Activated CD8-positive, alpha-beta memory T cell treated with anti-CD3 and anti-CD28 coated beads, Interleukin-2, amount 50 U/mL, for 48 hours (primary cell): ENCODE data around the gene MUCL1.
A peak's percentile ranks its signal among the peaks of the same experiment; 100 is the strongest.
"Not testable (repeated sequence)": the region's sequence is repeated elsewhere in the genome, so short reads cannot be mapped to it uniquely, and the experiment has no call there.

Experiments
- DNase-seq: peaks from one replicate; pipeline ENCODE4 v3.0.0-alpha.2; 2020

The MUCL1 gene

GRCh38 chr12:54853933-54854538 lies at the start of gene MUCL1:
Gene MUCL1 (plus strand): TSS chr12:54854516. CDS start chr12:54854583, 67 bp downstream.
- DNase-seq = peak; percentile 75

- no peak for DNase-seq
Observed at GRCh38 chr12:54821676-54822075, 32.6 kb upstream of the MUCL1 start.

- no peak for DNase-seq
Observed at GRCh38 chr12:54824402-54824801, 29.9 kb upstream of the MUCL1 start.

- DNase-seq = no peak
Observed at GRCh38 chr12:54829511-54829910, 24.8 kb upstream of the MUCL1 start.

- DNase-seq = no peak
Observed at GRCh38 chr12:54830199-54830598, 24.1 kb upstream of the MUCL1 start.

GRCh38 chr12:54831631-54832030 lies 22.7 kb upstream of the MUCL1 start:
- no peak for DNase-seq

GRCh38 chr12:54840244-54840865 lies 14.0 kb upstream of the MUCL1 start:
- DNase-seq = no peak

- no peak for DNase-seq
Observed at GRCh38 chr12:54857406-54857805, 3.1 kb downstream of the MUCL1 start.

GRCh38 chr12:54858562-54858961 lies 4.2 kb downstream of the MUCL1 start:
- no peak for DNase-seq

- no peak for DNase-seq
Observed at GRCh38 chr12:54859502-54859901, 5.2 kb downstream of the MUCL1 start.

- DNase-seq = no peak
Observed at GRCh38 chr12:54861927-54862326, 7.6 kb downstream of the MUCL1 start.

- no peak for DNase-seq
Observed at GRCh38 chr12:54863948-54864618, 9.8 kb downstream of the MUCL1 start.

GRCh38 chr12:54865683-54866324 lies 11.5 kb downstream of the MUCL1 start:
- no peak for DNase-seq

GRCh38 chr12:54868690-54869089 lies 14.4 kb downstream of the MUCL1 start:
- DNase-seq = no peak

GRCh38 chr12:54870048-54870447 lies 15.7 kb downstream of the MUCL1 start:
- DNase-seq = no peak

- DNase-seq = no peak
Observed at GRCh38 chr12:54870617-54871016, 16.3 kb downstream of the MUCL1 start.

- DNase-seq = no peak
Observed at GRCh38 chr12:54879150-54879549, 24.8 kb downstream of the MUCL1 start.

- no peak for DNase-seq
Observed at GRCh38 chr12:54879579-54879978, 25.3 kb downstream of the MUCL1 start.

- no peak for DNase-seq
Observed at GRCh38 chr12:54882079-54882478, 27.8 kb downstream of the MUCL1 start.

- DNase-seq = not testable (repeated sequence)
Observed at GRCh38 chr12:54882597-54882996, 28.3 kb downstream of the MUCL1 start.

- not testable (repeated sequence) for DNase-seq
Observed at GRCh38 chr12:54888428-54888827, 34.1 kb downstream of the MUCL1 start.

GRCh38 chr12:54890339-54890738 lies 36.0 kb downstream of the MUCL1 start:
- DNase-seq = no peak

- DNase-seq = no peak
Observed at GRCh38 chr12:54891717-54892478, 37.6 kb downstream of the MUCL1 start.
